MCF 10A (cell line): ENCODE results near the gene SLC19A2. TPM values are rescaled to one million over a fixed set of nuclear protein-coding genes. Genes with fewer than 3 reads are reported as not detected.

Experiments used
- BruUV-seq: library from RNA; stranded (reverse); fragments of 400-500 nt; replicated peaks from 2 replicates; lab custom pipeline; 2021; lab: Mats Ljungman, UMichigan
- CTCF ChIA-PET: fragments of 300-600 bp; sonication (Branson Sonifier 250); formaldehyde crosslinking; extraction: SDS; loops from one replicate; lab custom pipeline; 2021; ENCODE audit warnings: antibody characterized with exemption, inconsistent platforms; lab: Yijun Ruan, JAX
- POLR2A ChIA-PET: fragments of 300-600, 350-650 bp; sonication (Branson Sonifier 250); formaldehyde crosslinking; extraction: SDS; loops from one replicate; lab custom pipeline; 2020; ENCODE audit warnings: antibody characterized with exemption, inconsistent platforms; lab: Yijun Ruan, JAX
- DNase-seq: peaks from one replicate; pipeline ENCODE4 v3.0.0-alpha.2; 2018; ENCODE audit not compliant: unreplicated experiment
- H3K27ac Mint-ChIP-seq: one replicate; pipeline ENCODE4 v1.8.0; 2022; ENCODE audit warnings: mild to moderate bottlenecking, low read depth, mixed read lengths; ENCODE audit not compliant: unreplicated experiment
- H3K27me3 Mint-ChIP-seq: one replicate; pipeline ENCODE4 v1.8.0; 2022; ENCODE audit warnings: mixed read lengths; ENCODE audit not compliant: insufficient read depth, unreplicated experiment
- H3K36me3 Mint-ChIP-seq: one replicate; pipeline ENCODE4 v1.8.0; 2022; ENCODE audit warnings: mild to moderate bottlenecking, moderate library complexity, mixed read lengths; ENCODE audit not compliant: insufficient read depth, unreplicated experiment
- H3K4me1 Mint-ChIP-seq: one replicate; pipeline ENCODE4 v1.8.0; 2022; ENCODE audit warnings: mixed read lengths; ENCODE audit not compliant: insufficient read depth, unreplicated experiment
- H3K4me3 Mint-ChIP-seq: one replicate; pipeline ENCODE4 v1.8.0; 2022; ENCODE audit warnings: mild to moderate bottlenecking, moderate library complexity, mixed read lengths; ENCODE audit not compliant: unreplicated experiment
- H3K9me3 Mint-ChIP-seq: one replicate; pipeline ENCODE4 v1.8.0; 2022; ENCODE audit warnings: mixed read lengths; ENCODE audit not compliant: unreplicated experiment
- intact Hi-C: fragments of 100-400 bp; cut with micrococcal nuclease; formaldehyde crosslinking; loops from 2 replicates; pipeline ENCODE4 v1.14.1; 2022
- total RNA-seq: library from RNA; stranded (reverse); gene quantifications from 2 replicates; pipeline ENCODE4 v1.2.3, GENCODE V29; 2022
- TF ChIP-seq, protein P1 (sequence below): fragments of 200-600 bp; IDR thresholded peaks from one replicate; pipeline ENCODE4 v1.8.0; 2022; ENCODE audit warnings: antibody characterized with exemption, mild to moderate bottlenecking; ENCODE audit not compliant: unreplicated experiment

SLC19A2 gene
- total RNA-seq, 1 experiment from 2014 or later, result 13.9 TPM

DNA sequence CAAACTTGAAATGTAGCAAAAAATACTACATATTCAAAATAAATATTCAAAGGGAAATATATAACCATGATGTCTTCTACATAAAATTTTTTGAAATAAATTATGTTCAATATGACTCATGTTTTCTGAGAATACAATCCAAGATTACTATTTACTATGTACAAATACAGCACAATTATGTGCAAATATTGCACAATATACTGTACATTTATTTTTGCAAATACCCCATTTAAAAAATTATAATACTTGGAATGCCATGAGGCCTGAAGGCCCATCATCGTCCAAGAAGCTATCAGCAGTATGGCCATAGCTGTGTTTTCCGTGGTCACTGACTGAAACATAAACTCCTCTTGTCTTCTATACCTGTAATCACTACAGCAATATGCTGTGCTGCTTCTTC is 70.8 kb downstream of the SLC19A2 start:
- ChIA-PET CTCF (interaction anchor here (0.7 kb wide), 1 partner anchor 290 kb away, joined by 3 read pairs; no protein-coding TSS in a partner anchor), POLR2A (no interaction called here)
- Mint-ChIP-seq H3K4me1 (no peaks in the 10 kb centered on the region), H3K27me3 (peaks cover 11% of the 10 kb centered on the region), H3K36me3 (no peaks in the 10 kb centered on the region), H3K9me3 (peaks cover 13% of the 10 kb centered on the region), H3K4me3 (no peak overlapping the region), H3K27ac (no peak overlapping the region)
- intact Hi-C loops, result no loop called here
- TF ChIP-seq, protein P1, sequence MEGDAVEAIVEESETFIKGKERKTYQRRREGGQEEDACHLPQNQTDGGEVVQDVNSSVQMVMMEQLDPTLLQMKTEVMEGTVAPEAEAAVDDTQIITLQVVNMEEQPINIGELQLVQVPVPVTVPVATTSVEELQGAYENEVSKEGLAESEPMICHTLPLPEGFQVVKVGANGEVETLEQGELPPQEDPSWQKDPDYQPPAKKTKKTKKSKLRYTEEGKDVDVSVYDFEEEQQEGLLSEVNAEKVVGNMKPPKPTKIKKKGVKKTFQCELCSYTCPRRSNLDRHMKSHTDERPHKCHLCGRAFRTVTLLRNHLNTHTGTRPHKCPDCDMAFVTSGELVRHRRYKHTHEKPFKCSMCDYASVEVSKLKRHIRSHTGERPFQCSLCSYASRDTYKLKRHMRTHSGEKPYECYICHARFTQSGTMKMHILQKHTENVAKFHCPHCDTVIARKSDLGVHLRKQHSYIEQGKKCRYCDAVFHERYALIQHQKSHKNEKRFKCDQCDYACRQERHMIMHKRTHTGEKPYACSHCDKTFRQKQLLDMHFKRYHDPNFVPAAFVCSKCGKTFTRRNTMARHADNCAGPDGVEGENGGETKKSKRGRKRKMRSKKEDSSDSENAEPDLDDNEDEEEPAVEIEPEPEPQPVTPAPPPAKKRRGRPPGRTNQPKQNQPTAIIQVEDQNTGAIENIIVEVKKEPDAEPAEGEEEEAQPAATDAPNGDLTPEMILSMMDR, result no peak
- DNase-seq, result no peak
- no TSS peak for BruUV-seq

Other genes with a start within 250 kb of the SLC19A2 start
- 36.5 and 46.8 TPM in 2 replicates for gene NME7, start 118.1 kb downstream of the SLC19A2 start, total RNA-seq
- 57.8 and 66.1 TPM in 2 replicates for gene BLZF1, start 117.7 kb downstream of the SLC19A2 start, total RNA-seq
- not detected in 2 replicates for gene CCDC181, start 58.5 kb downstream of the SLC19A2 start, total RNA-seq
- 0.09 TPM in 1 of 2 replicates, not detected in the other for gene F5, start 100.5 kb upstream of the SLC19A2 start, total RNA-seq
- not detected in 2 replicates for gene SELP, start 144.2 kb upstream of the SLC19A2 start, total RNA-seq
- gene SELL, start 225.7 kb upstream of the SLC19A2 start, total RNA-seq, result not detected in 2 replicates
- gene SELE, start 248.1 kb upstream of the SLC19A2 start, total RNA-seq, result not detected in 2 replicates